HG03108 (cell line): ENCODE data around the gene SNRPN.
"Not testable (repeated sequence)": the region's sequence is repeated elsewhere in the genome, so short reads cannot be mapped to it uniquely, and the experiment has no call there.

Source experiments
- ATAC-seq: cut with Tn5 transposase; IDR thresholded peaks from one replicate; pipeline ENCODE4 v1.9.1; 2021; ENCODE audit warnings: moderate library complexity; ENCODE audit not compliant: unreplicated experiment

Gene SNRPN

DNA sequence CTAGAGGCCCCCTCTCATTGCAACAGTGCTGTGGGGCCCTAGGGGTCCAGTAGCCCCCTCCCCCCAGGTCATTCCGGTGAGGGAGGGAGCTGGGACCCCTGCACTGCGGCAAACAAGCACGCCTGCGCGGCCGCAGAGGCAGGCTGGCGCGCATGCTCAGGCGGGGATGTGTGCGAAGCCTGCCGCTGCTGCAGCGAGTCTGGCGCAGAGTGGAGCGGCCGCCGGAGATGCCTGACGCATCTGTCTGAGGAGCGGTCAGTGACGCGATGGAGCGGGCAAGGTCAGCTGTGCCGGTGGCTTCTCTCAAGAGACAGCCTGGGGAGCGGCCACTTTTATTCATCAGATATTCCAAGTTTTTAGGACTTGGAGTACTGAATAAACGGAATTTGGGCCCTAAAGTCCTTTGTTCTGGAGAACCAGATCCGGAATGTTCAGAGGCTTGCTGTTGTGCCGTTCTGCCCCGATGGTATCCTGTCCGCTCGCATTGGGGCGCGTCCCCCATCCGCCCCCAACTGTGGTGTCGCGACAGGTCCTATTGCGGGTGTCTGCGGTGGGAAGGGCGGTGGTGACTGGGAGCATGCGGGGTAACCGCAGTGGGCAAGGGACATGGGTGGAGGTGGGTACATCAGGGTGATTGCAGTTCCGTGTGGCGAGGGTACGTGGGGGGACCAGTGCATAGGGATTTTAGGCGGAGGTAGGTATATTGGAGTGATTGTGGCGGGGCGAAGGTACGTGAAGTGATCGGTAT is at the start of gene SNRPN, which contains the start of gene SNURF:
TSS of gene SNRPN (plus strand) at position 205 of the 748 bp plus-strand sequence. CDS start 19,467 bp downstream, outside the sequence.
TSS of gene SNURF (plus strand) at position 205 of the 748 bp plus-strand sequence. CDS start at position 267, 62 bp downstream.
- ATAC-seq: no peak

DNA sequence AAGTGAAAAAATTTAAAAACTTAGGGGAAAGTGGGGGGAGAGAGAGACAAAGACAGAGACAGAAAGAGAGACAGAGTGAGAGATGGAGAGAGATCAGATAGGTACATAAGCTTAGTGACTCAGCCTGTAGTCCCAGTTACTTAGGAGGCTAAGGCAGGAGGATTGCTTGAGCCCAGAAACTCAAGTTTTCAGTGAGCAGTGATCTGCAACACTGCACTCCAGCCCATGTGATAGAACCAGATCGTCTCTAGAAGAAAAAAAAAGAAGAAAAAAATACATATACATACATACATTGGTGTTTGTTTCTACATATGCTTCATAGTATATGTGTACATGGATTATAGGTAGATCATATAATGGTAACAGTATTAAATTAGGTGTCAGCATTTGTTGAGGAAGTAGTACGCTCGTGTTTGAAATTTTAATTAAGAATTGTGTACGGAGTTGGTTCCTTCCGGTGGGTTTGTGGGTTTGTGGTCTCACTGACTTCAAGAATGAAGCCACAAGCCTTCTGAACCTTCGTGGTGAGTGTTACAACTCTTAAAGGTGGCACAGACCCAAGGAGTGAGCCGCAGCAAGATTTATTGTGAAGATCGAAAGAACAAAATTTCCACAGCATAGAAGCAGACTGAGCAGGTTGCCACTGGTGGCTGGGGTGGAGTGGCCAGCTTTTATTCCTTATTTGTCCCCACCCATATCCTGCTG is 38.3 kb upstream of the SNRPN start:
- ATAC-seq: no peak

DNA sequence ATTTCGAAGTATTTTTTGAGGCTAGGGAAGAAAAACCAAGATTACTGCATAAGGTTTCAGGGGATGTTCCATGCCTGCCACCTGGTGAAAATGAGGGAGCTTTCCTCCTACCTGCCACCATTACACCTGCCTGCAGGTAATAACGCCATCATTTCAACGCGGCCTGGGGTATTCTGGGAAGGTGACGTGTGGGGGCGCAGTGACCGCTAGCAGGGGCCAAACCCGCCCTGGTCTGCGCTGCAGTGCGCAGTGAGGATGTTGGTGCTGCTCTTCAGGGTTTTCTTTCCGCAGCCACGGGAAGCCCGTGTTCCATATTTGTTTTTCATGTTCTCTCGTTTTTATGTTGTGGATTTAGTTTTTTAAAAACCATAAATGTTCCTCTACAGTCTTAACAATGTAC is 37.4 kb upstream of the SNRPN start:
- ATAC-seq: no peak

DNA sequence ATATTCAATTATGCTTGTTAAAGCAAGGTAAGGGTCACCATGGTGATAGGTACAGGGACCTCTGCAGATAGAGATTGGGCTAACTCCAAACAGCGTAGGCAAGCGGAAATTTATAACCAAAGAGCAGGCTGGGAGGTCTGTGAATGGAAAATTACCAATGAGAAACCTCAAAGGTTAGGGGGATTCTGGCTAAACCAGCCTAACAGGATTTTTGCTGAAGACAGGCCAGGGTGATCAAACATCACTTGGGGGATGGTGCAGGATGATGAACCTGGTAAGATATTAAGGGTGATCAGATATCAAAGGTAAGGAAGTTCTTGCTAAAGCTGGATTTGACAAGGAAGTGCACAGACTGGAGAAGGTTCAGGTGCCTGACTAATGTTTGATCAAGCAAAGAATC is 35.3 kb upstream of the SNRPN start:
- no peak for ATAC-seq

GRCh38 chr15:24922781-24923180 is 32.0 kb upstream of the SNRPN start:
- ATAC-seq: not testable (repeated sequence)

DNA sequence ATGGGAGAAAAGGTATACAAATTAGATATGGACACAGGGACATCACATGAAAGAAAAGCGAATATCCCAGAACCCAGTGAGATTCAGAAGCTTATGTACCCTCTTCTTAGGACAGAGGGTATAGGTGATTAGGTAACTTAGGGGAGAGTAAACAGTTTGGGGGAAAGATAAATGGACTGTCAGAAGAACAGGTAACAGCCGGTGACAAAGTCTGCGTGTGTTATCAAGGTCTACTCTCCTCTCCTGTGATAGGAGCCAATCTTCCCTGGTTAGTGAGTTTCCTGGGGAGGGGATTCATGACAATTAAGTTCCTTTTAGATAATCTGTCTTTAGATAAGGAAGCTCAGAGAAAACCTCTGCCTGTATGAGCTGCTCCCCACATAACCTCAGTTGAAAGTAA is 30.6 kb upstream of the SNRPN start:
- no peak for ATAC-seq

DNA sequence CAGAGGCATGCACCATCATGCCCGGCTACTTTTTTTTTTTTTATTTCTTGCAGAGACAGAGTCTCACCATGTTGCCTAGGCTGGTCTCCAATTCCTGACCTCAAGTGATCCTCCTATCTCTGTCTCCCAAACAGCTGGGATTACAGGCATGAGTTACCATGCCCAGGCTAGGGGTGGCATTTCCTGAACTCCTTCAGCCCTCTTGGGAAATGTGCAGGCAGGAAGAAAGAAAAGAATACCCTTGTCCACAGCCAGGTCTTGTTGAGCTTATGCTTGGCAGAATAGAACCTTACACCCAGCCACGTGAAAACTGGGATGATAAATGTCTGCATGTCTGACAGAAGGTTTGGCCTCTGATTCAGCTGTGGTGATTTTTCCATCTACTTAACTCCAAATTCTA is 30.2 kb upstream of the SNRPN start:
- no peak for ATAC-seq

- not testable (repeated sequence) for ATAC-seq
Measured at GRCh38 chr15:24931874-24932732, 22.7 kb upstream of the SNRPN start.

DNA sequence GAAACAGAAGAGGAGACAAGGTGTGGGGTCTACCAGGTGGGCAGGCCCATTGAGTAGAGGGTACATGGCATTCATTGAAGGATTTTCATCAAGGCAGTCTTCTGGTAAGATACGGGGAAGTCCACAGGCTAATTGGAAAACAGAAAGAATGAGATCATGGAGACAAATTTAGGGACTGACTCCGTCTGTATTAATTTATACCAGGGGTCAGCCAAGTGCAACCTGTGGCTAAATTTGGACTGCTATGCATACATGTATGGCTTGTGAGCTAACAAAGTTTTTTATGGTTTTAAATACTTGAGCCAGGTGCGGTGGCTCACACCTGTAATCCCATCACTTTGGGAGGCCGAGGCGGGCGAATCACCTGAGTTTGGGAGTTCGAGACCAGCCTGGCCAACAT is 21.1 kb upstream of the SNRPN start:
- ATAC-seq: no peak

- ATAC-seq: not testable (repeated sequence)
Measured at GRCh38 chr15:24938224-24938623, 16.6 kb upstream of the SNRPN start.

GRCh38 chr15:24940236-24940635 is 14.6 kb upstream of the SNRPN start:
- ATAC-seq: no peak

GRCh38 chr15:24943361-24943760 is 11.4 kb upstream of the SNRPN start:
- no peak for ATAC-seq

DNA sequence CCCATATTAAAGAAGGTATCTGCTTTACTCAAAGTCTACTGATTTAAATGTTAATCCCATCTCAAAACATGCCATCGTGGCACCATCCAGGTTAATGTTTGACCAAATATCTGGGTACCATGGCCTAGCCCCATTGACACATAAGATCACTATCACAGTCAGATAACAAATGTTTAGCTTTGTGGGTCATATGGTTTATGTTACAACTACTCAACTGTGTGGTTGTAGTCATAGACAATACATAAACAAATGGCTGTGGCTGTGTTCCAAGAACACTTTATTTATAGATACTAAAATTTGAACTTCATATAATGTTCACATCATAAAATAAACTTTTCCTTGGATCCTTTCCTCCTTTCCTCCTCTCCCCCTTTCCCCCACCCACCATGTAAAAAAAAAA is 9.8 kb upstream of the SNRPN start:
- no peak for ATAC-seq

DNA sequence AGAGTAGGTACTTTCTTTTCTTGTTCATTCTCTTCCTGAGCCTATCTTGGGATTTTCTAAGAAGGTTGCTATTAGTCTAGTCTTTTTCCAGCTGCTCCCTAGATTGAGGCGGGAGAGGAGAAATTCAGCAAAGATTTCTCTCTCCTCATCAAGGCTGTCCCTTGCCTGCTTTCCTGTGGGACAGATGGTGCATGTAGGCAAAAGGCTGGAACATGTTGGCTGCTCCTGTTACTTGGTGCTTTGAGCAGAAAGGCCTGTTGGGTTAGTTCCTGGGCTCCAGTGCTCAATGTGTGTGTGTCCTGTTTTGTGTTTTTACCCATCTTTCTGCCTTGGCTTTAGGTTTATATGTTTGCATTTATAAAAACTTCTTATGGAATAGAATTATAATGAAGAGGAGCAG is 9.1 kb upstream of the SNRPN start:
- ATAC-seq: no peak

GRCh38 chr15:24948495-24948894 is 6.3 kb upstream of the SNRPN start:
- ATAC-seq: no peak

DNA sequence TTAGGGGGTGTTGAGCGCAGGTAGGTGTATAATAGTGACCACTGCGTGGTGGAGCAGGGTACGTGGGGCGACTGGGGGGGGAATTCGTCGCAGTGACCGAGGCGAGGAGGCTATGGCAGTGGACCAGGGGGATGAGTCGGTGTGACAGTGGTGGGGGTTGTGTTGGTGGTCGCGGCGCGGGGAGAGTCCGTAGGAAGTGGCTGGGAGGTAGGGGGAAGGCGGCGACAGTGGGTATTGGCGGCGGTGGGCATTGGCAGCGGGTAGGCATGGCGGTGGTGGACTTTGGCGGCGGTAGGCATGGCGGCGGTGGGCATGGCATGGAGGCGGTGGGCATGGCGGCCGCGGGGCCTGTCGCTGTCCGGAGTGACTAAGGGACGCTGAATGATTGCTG is 739 bp downstream of the SNRPN start:
- ATAC-seq: no peak

GRCh38 chr15:24956111-24956838 is 1.5 kb downstream of the SNRPN start:
- peak; percentile 66 for ATAC-seq

DNA sequence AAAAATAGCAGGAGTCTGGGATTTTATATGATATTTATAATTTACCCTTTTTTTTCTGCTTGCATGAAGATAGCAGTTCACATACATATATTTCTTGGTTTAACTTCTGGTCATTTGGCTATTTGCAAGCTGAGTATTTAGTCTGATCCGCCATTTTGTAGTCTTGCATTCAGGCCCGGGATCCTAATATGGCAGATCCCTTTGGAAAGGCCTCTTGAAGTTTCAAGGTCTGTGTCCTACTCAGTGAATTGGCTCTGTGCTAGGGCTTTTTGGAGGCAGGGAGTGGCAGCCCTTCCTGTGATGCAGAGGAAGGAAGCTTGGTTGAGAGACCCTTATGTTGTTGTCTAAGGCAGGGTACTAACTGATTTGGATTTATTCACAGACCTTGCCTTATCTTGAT is 2.9 kb downstream of the SNRPN start:
- no peak for ATAC-seq

DNA sequence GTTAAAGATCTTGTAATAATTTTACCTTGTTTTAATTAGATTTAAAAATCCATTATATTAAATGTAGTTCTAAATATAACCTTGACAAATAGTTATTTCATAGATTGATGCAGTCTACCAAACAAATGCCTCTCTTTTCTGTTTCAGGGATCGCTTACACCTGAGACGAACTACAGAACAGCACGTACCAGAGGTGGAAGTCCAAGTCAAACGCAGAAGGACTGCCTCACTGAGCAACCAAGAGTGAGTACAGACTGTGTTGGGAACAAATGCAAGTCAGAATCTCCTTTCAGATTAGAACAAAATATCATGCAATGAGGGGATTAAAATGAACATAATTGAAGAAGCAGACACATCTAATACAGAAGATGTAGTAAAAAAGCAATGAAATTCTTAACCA is 7.2 kb downstream of the SNRPN start:
- ATAC-seq: no peak

GRCh38 chr15:24962880-24963279 is 8.1 kb downstream of the SNRPN start:
- ATAC-seq: no peak
